Esophagus muscularis mucosa (tissue), 4 donors: ENCODE measurements around the gene CENPH. TPM values are rescaled to one million over a fixed set of nuclear protein-coding genes. Genes with fewer than 3 reads are reported as not detected.
A peak's percentile ranks its signal among the peaks of the same experiment; 100 is the strongest.
"Not testable (repeated sequence)": the region's sequence is repeated elsewhere in the genome, so short reads cannot be mapped to it uniquely, and the experiment has no call there.

Source experiments
- DNase-seq: peaks from one replicate; pipeline ENCODE4 v3.0.0-alpha.2; 2017; ENCODE audit errors: extremely low spot score
- H3K27ac ChIP-seq, 4 donors: fragments of 200-600 bp; sonication (generic); replicated peaks in 1 of 4; 1 replicate in 3 of 4; 2 replicates in 1 of 4; pipeline ENCODE4 v1.5.1; 2016 to 2019; ENCODE audit warnings: mild to moderate bottlenecking in 1 of 4
- H3K27me3 ChIP-seq, 4 donors: fragments of 200-600 bp; sonication (generic); one replicate each; pipeline versions ENCODE4 v1.5.1 to v1.6.0; 2016 to 2019
- H3K36me3 ChIP-seq, 4 donors: fragments of 200-600 bp; sonication (generic); one replicate each; pipeline ENCODE4 v1.5.1; 2016 to 2019
- H3K4me1 ChIP-seq, 4 donors: fragments of 200-600 bp; sonication (generic); one replicate each; pipeline ENCODE4 v1.5.1; 2016 to 2019
- H3K4me3 ChIP-seq, 4 donors: fragments of 200-600 bp; sonication (generic); 1 replicate in 2 of 4; 2 replicates in 2 of 4; pipeline ENCODE4 v1.5.1; 2016 to 2019; ENCODE audit warnings: mild to moderate bottlenecking in 4 of 4, moderate library complexity in 1 of 4
- H3K9me3 ChIP-seq, 4 donors: fragments of 200-600 bp; sonication (generic); 1 replicate in 3 of 4; 2 replicates in 1 of 4; pipeline ENCODE4 v1.5.1; 2016 to 2019
- CTCF ChIP-seq, 3 experiments: fragments of 200-600 bp in 2 of 3; fragments of 450-650 bp in 1 of 3; sonication (generic) in 2 of 3; IDR thresholded peaks; one replicate each; pipeline ENCODE4 v1.5.1; 2017 to 2019; ENCODE audit warnings: antibody characterized with exemption in 3 of 3, mild to moderate bottlenecking in 2 of 3, moderate library complexity in 1 of 3
- EP300 ChIP-seq: sonication (generic); formaldehyde crosslinking; IDR thresholded peaks from one replicate; pipeline ENCODE4 v1.6.1; 2017; ENCODE audit warnings: antibody characterized with exemption
- POLR2A ChIP-seq: fragments of 450-650 bp; IDR thresholded peaks from one replicate; pipeline ENCODE4 v1.6.1; 2017; ENCODE audit warnings: antibody characterized with exemption, moderate library complexity, mild to moderate bottlenecking, low read depth
- POLR2AphosphoS5 ChIP-seq, 2 donors: sonication (generic); formaldehyde crosslinking; IDR thresholded peaks; one replicate each; pipeline ENCODE4 v1.6.1; 2017; ENCODE audit warnings: antibody characterized with exemption in 2 of 2
- WGBS: methylation state at CpG from one replicate; pipeline ENCODE4 v1.1.5; 2018; 5-methylcytosine and 5-hydroxymethylcytosine counted together
- intact Hi-C: fragments of 100-400 bp; cut with DNase I; formaldehyde crosslinking; loops from one replicate; pipeline ENCODE4 v1.15.1; 2023
- total RNA-seq, 4 donors: library from RNA; depleted of rRNA; stranded (reverse); fragments of >200 nt; gene quantifications; one replicate each; pipeline versions ENCODE4 v1.1.0 to v1.2.1, GENCODE V29; 2016

Gene CENPH
- total RNA-seq, 4 donors from 2014 or later, result 0.66 to 2.4 (median 2.2) TPM; not detected in 1

- H3K36me3 ChIP-seq, result peaks cover 20 to 48% (median 37%) of the 10 kb centered on the region in 4 donors
- no peak overlapping the region for H3K27ac ChIP-seq
- peaks cover 10 to 19% (median 13%) of the 10 kb centered on the region in 4 donors for H3K4me1 ChIP-seq
- H3K27me3 ChIP-seq, result no peaks in the 10 kb centered on the region
- H3K4me3 ChIP-seq, result no peak overlapping the region
- 88% methylated on average over 6 of the region's 6 CpGs for WGBS
- no peaks in the 10 kb centered on the region for H3K9me3 ChIP-seq
- DNase-seq, result no peak
- TF ChIP-seq POLR2AphosphoS5 (IDR thresholded peaks at IDR 0.05) (no peak), CTCF (IDR thresholded peaks at IDR 0.05) (no peak), EP300 (no peak), POLR2A (no peak)
- intact Hi-C loops, result loop anchor here (10.0 kb wide), 1 partner anchor 104 kb away; the partner anchor contains the start of gene CCDC125
These were observed 41.9 kb downstream of the CENPH start for GRCh38 chr5:69231281-69231680.

GRCh38 chr5:69231851-69232250 is 42.5 kb downstream of the CENPH start:
- H3K36me3 ChIP-seq, result peaks cover 14 to 42% (median 34%) of the 10 kb centered on the region in 4 donors
- H3K9me3 ChIP-seq, result no peaks in the 10 kb centered on the region
- no peak for TF ChIP-seq CTCF (IDR thresholded peaks at IDR 0.05)
- no peak for TF ChIP-seq POLR2A
- no peak for TF ChIP-seq POLR2AphosphoS5 (IDR thresholded peaks at IDR 0.05)
- TF ChIP-seq EP300, result no peak
- 76% methylated on average over 2 of the region's 2 CpGs for WGBS
- no peak overlapping the region for H3K4me3 ChIP-seq
- intact Hi-C loops, result loop anchor here (10.0 kb wide), 1 partner anchor 103 kb away; the partner anchor contains the start of gene CCDC125
- DNase-seq, result no peak
- H3K4me1 ChIP-seq, result peaks cover 15 to 25% (median 18%) of the 10 kb centered on the region in 4 donors
- H3K27ac ChIP-seq, result no peak overlapping the region
- no peaks in the 10 kb centered on the region for H3K27me3 ChIP-seq

- Histone ChIP-seq H3K4me1 (peaks cover 15 to 48% (median 41%) of the 10 kb centered on the region in 4 donors), H3K27me3 (no peaks in the 10 kb centered on the region), H3K4me3 (peak within 1 kb of the TSS; percentile 70 to 96 (median 76)), H3K36me3 (peaks cover 3 to 31% (median 17%) of the 10 kb centered on the region in 4 donors), H3K27ac (peak within 1 kb of the TSS; percentile 77 to 88 (median 84)), H3K9me3 (no peaks in the 10 kb centered on the region)
- intact Hi-C loops, result loop anchor here (2.0 to 10.0 kb wide), 3 partner anchors 16 to 100 kb away; partner anchors contain the start of genes CCDC125 and CCNB1
- TF ChIP-seq EP300, result no peak
- TF ChIP-seq CTCF (IDR thresholded peaks at IDR 0.05), result peak in 1 of 3 experiments; percentile 12
- TF ChIP-seq POLR2AphosphoS5 (IDR thresholded peaks at IDR 0.05), result peak; percentile 85 to 93
- under 1% methylated on average over 47 of the region's 49 CpGs for WGBS
- DNase-seq, result peak; percentile 98
These were observed 45.3 kb downstream of the CENPH start, which contains the start of gene CDK7 for GRCh38 chr5:69234457-69235268. TSS of gene CDK7 (plus strand) at chr5:69234886. CDS start at chr5:69234976, 90 bp downstream.

GRCh38 chr5:69236733-69237132 is 47.4 kb downstream of the CENPH start:
- intact Hi-C loops, result loop anchor here (5.0 to 10.0 kb wide), 2 partner anchors 69 to 98 kb away; partner anchors contain the start of genes CCDC125 and CCNB1
- WGBS, result 98% methylated on average over 9 of the region's 9 CpGs
- not testable (repeated sequence) for H3K4me3 ChIP-seq, DNase-seq, H3K27me3 ChIP-seq, H3K27ac ChIP-seq, H3K9me3 ChIP-seq
- H3K36me3 ChIP-seq, result peaks cover 0 to 32% (median 10%) of the 10 kb centered on the region in 4 donors
- H3K4me1 ChIP-seq, result peaks cover 21 to 52% (median 43%) of the 10 kb centered on the region in 4 donors

- no peak overlapping the region for H3K27ac ChIP-seq
- intact Hi-C loops, result loop anchor here (5.0 to 10.0 kb wide), 2 partner anchors 71 to 97 kb away; partner anchors contain the start of genes CCDC125 and CCNB1
These were observed 48.5 kb downstream of the CENPH start for GRCh38 chr5:69237877-69238276.

More at GRCh38 chr5:69237877-69238276, 48.5 kb downstream of the CENPH start:
- DNase-seq, result no peak
- Histone ChIP-seq H3K4me1 (peaks cover 21 to 56% (median 43%) of the 10 kb centered on the region in 4 donors), H3K27me3 (no peaks in the 10 kb centered on the region), H3K36me3 (peaks cover 0 to 32% (median 10%) of the 10 kb centered on the region in 4 donors), H3K9me3 (no peaks in the 10 kb centered on the region), H3K4me3 (no peak overlapping the region)
- WGBS, result 88% methylated on average over 3 of the region's 3 CpGs
- TF ChIP-seq POLR2A (no peak), EP300 (no peak), POLR2AphosphoS5 (IDR thresholded peaks at IDR 0.05) (no peak), CTCF (IDR thresholded peaks at IDR 0.05) (no peak)
